GM21367 (cell line): ENCODE data around the gene RPS19BP1.

Experiments used
- ATAC-seq: cut with Tn5 transposase; IDR thresholded peaks from one replicate; pipeline ENCODE4 v1.9.1; 2021; ENCODE audit not compliant: unreplicated experiment

The RPS19BP1 gene

DNA sequence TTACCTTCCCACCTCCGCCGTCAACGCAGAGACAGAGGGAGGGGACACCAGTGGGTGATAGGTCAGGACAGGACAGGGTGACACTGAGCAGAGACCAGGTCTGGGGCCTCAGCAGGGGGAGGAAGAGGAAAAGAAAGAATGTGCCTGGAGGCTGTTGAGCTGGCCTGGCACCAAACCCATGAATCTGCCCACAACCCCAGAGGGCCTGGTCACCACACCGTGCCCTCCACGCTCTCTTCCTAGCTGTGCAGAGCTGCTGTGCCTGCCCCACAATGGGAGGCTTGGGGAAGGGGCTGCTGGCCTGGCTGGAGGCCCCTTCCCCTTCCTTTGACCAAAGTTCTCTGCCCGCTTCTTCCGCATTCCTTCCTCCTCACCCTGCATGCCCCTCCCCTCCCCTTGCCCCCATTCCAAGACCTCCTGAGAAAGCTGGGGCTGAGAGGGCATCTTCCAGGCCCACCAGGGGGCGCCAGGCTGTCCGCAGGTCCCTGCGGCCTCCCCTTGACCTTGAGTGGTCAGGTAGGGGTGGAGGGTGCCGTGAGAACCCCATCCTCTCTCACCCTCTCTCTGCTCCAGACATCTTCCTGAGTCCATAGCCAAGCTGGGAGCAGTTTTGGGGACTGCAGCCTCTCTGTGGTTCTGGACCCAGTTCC is 27.0 kb upstream of the RPS19BP1 start:
- no peak for ATAC-seq

DNA sequence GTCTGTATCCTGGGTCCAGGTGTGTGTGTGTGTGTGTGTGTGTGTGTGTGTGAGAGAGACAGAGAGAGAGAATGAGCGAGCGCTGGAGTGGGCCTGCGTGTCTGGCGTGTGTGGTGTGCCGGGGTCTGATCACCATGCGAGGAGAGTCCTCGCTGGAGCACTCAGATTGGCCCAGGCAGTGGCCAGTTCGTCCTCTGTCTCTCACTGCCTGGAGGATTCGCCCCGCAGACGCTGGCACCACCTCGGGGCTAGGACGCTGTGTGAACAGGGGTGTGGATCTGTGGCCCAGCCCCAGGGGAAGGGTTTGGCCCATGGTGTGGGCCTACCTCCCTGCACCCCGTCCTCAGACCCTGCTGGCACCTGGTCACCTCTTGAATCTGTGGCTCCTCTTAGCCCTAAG is 26.4 kb upstream of the RPS19BP1 start:
- ATAC-seq = no peak

GRCh38 chr22:39558254-39558727 is 25.7 kb upstream of the RPS19BP1 start:
- ATAC-seq = no peak

DNA sequence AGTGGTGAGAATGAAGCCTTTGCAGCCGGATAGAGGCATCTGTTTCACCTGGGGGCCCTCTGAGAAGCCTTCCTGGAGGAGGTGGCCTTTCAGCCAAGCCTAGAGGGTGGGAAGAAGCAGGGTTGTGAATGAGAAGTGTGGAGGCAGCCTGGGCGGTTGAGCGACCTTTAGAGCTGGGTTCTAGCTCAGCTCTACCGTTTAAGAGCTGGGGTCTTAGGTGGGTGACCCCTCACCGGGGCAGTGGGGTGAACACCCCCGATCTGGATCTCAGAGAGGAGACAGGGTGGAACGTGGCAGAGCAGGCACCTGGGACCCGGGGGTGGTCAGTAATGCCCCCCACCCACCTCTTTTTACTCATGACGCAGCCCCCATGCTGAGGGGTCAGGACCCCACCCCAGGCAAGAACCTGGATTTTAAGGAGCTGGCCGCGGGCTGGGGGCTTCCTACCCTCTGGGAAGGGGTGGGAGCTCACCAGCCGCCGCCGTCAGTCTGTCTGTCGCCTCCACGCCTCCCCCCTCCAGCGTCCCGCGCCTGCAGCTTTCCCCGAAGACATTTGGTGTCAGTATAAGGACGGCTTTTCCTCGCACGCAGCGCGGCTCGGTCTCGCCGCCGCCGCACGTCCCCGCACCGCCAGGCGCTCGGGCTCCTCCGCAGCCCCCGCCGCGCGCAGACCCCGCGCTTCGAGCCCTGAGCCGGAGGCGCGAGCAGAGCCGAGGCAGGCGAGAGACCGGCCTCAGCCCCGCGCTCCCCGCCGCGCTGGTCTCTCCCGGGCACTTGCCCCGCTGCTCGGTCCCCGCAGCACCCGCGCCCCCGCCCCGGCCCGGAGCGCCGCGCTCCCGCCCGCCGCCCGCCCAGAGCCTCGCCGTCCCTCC is 24.7 kb upstream of the RPS19BP1 start:
- no peak for ATAC-seq

DNA sequence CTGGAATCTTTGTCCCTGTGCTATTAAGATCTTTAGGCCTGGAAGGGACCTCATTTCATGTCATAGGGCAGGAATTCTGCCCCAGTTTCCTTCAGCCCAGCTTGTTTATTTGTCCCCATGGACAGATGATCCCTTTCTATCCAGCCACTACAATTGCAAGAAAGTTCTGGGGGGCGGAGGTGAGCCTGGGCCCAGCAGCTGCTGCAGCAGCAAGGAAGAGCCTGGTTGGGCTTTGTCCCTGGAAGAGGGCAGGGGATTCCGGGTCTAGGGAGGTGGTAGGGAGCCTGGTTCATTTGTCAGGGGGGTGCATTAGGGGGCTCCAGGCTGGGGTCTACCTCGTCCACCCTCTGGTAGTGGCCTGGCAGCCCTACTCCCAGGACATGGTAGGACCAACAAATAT is 21.6 kb upstream of the RPS19BP1 start:
- ATAC-seq = no peak

DNA sequence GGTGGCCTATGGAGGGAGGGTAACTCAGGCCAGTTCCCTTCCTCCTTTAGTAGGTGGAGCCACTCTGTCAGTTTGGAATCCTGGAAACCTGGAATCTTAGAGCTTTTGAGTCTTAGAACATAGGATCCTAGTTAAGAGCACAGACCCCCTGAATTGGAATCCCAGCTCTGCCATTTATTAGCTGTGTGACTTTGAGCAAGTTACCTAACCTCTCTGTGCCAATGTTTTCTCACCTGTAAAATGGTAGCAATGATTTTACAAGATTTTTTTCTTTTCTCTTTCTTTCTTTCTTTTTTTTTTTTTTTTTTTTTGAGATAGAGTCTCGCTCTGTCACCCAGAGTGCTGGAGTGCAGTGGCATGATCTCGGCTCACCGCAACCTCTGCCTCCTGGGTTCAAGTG is 20.9 kb upstream of the RPS19BP1 start:
- ATAC-seq = no peak

DNA sequence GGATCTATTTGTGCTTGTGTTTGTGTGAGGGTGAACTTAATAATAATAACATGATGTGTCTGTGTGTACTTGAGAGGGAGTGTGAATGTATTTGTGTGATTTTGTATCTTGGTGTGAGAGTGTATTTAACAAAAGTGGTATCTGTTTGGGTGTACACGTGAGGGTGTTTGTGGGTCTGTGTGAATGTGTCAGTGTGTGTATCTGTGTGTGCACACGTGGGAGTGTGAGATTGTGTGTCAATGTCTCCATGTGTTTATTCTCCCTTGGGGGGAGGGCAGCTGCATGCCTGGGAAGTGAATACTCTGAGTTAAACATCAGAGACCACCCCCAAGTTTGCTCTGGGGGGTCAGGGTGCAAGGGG is 15.0 kb upstream of the RPS19BP1 start:
- ATAC-seq = no peak

GRCh38 chr22:39546889-39547586 is 14.5 kb upstream of the RPS19BP1 start:
- no peak for ATAC-seq

DNA sequence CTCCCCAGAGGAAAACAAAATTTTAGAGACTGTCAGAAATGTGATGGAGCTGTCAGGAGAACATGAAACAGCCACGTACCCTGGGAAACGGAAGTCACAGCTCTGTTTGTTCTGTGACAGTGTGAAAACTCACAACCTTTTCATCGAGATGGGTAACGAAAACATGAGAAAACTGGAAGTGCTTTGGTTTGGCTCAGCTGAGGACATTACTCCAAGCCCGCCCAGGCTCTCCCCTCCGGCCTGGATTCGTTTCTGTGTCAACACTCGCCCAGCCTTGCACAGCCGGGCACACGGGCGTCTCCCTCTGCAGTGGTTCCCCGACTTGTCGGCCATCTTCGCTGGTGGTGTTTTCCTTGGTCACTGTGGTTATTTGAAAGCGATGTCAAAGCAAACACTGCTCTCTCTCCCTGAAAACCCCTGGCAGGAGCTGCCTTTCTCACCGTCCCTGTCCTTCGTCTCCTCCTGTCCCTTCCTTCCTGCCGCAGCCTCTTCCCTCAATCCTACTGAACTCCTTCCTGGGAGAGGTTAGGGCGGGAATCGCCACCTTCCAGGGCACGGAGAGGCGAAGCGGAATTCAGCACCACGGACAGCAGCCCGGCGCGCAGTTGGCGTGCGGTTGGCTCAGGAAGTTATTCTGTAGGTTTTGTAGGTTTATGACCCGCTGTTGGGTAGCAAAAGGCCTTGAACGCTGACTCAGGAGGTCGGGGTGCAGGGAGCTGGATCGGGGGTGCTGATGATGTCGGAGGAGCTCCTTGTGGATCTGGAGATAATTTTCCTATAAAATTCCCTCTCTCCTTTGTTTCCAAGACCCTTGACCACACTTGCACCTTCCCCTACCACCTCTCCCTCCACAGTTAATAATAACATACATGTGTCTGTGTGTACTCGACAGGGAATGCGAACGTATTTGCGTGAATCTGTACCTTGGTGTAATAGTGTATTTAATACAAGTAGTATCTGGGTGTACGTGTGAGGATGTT is 13.1 kb upstream of the RPS19BP1 start:
- no peak for ATAC-seq

- no peak for ATAC-seq
These were observed 10.5 kb upstream of the RPS19BP1 start for GRCh38 chr22:39543095-39543494.

GRCh38 chr22:39537975-39538374 is 5.4 kb upstream of the RPS19BP1 start:
- ATAC-seq = no peak

- no peak for ATAC-seq
These were observed 4.2 kb upstream of the RPS19BP1 start for GRCh38 chr22:39536711-39537110.

DNA sequence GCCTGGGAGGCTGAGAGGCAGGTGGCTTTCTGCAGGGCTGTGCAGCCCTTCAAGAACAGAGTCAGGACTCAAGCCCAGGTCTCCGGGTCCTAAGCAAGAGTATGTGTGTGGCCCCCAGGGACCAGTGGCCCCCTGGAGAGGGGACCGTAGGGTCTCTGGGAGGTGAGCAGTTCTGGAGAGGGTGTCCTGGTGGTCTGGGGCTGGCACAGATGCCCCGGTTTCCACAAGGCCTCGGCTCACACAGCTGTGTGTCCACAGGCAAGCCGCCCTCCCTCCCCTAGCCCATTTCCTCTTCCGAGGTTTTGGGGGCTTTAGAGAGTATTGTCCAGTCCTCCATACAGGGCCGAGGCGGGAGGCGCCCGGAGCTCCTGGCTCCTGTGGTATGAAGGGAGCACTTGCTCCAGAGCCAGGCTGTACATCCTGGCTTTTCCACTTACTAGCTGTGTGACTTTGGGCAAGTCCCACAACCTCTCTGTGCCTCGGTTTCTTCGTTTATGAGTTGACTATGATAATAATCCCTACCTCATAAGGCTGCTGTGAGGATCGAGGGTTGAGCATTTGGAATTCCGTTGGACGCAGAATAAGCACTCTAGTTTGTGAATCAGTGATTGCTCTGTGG is 3.4 kb upstream of the RPS19BP1 start:
- no peak for ATAC-seq

GRCh38 chr22:39535357-39535725 is 2.8 kb upstream of the RPS19BP1 start:
- no peak for ATAC-seq

- no peak for ATAC-seq
These were observed 2.2 kb upstream of the RPS19BP1 start for GRCh38 chr22:39534591-39535356.

DNA sequence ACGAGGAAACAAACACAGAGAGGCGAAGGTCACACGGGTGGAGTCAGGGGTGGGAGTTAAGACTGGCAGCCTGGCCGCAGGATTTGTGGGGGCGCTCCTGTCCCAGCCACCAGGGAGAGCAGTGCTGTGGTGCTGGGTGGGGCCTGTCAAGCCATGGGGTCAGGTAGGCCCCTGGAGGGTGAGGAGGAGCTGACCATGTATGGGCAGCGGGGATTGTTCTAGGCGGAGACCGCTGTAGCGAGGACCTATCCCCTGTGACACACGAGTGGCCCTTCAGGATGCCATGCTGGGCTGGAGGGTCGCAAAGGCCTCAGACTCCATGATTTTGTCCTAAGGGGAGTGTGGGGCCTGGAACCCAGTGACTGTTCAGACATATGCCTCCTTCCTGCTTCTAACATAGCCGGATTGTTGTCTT is 1.6 kb upstream of the RPS19BP1 start:
- no peak for ATAC-seq

DNA sequence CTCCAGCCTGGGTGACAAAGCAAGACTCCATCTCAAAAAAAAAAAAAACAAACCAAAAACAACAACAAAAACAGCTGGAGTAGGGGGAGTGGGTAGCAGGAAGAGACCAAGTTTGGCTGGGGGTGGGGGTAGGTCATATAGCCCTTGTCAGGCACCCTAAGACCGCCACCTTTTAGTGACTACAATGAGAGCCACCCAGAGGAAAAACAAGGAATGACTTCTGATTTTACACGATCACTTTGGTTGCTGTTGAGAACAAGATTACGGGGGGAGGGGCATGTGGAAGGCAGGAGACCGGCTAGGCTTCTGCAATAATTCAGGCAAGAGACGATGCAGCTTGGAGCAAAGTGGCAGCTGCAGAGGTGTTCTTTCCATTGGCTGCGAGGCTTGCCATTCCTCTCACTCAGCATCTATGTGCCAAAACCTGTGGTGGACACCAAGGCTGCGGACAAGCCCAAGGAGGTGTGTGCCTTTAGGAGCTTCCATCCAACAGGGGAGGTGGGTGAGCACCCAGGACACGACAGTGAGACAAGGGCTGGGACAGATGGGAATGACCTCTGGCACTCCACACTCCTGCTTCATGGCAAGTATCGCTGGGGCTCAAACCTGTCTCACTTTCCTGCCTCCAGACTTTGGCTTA is 1.7 kb downstream of the RPS19BP1 start:
- ATAC-seq = no peak

GRCh38 chr22:39530116-39530515 is 2.4 kb downstream of the RPS19BP1 start:
- no peak for ATAC-seq

- no peak for ATAC-seq
These were observed 3.1 kb downstream of the RPS19BP1 start for GRCh38 chr22:39529487-39529851.
